Stimulated activated CD4-positive, alpha-beta T cell treated with anti-CD3 and anti-CD28 coated beads, Interleukin-1b, Interleukin-23, amount 100 ng/mL, for 24 hours (primary cell): ENCODE data around the gene IFNA8.
"Not testable (repeated sequence)": the region's sequence is repeated elsewhere in the genome, so short reads cannot be mapped to it uniquely, and the experiment has no call there.

ENCODE experiments used
- DNase-seq, 4 experiments: peaks; one replicate each; pipeline ENCODE4 v3.0.0-alpha.2; 2020; ENCODE audit warnings: low read depth in 4 of 4, low spot score in 1 of 4

The IFNA8 gene

GRCh38 chr9:21428235-21428634, 19.3 kb downstream of the IFNA8 start:
- DNase-seq = no peak

GRCh38 chr9:21429191-21429590, 20.3 kb downstream of the IFNA8 start:
- DNase-seq = no peak

GRCh38 chr9:21432672-21433425, 23.9 kb downstream of the IFNA8 start:
- no peak for DNase-seq

GRCh38 chr9:21434202-21435014, 25.5 kb downstream of the IFNA8 start:
- peak in 3 of 4 experiments; percentile 13 to 44 (median 26) for DNase-seq

- DNase-seq = not testable (repeated sequence)
Measured at GRCh38 chr9:21435015-21435383, 26.1 kb downstream of the IFNA8 start.

GRCh38 chr9:21440139-21440538, 31.2 kb downstream of the IFNA8 start, which contains the start of gene IFNA1:
Gene IFNA1 (plus strand): TSS chr9:21440439. CDS start chr9:21440508, 69 bp downstream.
- no peak for DNase-seq

GRCh38 chr9:21443849-21444625, 35.1 kb downstream of the IFNA8 start:
- DNase-seq = no peak

GRCh38 chr9:21449312-21449711, 40.4 kb downstream of the IFNA8 start:
- DNase-seq = not testable (repeated sequence)

- DNase-seq = no peak
Measured at GRCh38 chr9:21450733-21451394, 41.9 kb downstream of the IFNA8 start.

- DNase-seq = no peak
Measured at GRCh38 chr9:21452681-21453080, 43.8 kb downstream of the IFNA8 start.

- DNase-seq = no peak
Measured at GRCh38 chr9:21454149-21454548, 45.2 kb downstream of the IFNA8 start.

GRCh38 chr9:21455320-21455719, 46.4 kb downstream of the IFNA8 start:
- no peak for DNase-seq
